ENCODE data around the gene SDC1.

DNA sequence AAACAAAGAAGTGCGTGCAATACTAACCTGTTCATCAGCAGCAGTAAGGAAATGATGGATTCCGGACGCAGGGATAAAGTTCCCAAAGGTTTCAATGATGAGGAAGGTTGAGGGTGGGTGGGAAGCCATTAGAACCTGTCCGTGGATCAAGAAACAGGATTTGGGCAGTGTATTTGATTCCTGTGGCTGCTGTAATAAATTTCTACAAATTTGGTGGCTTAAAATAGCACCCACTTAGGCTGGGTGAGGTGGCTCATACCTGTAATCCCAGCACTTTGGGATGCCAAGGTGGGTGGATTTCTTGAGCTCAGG lies 5.1 kb upstream of the SDC1 start:
- no peak for TF ChIP-seq ZFX (IDR thresholded peaks at IDR 0.05; ENCODE audit: borderline replicate concordance)
- TF ChIP-seq, protein P1, sequence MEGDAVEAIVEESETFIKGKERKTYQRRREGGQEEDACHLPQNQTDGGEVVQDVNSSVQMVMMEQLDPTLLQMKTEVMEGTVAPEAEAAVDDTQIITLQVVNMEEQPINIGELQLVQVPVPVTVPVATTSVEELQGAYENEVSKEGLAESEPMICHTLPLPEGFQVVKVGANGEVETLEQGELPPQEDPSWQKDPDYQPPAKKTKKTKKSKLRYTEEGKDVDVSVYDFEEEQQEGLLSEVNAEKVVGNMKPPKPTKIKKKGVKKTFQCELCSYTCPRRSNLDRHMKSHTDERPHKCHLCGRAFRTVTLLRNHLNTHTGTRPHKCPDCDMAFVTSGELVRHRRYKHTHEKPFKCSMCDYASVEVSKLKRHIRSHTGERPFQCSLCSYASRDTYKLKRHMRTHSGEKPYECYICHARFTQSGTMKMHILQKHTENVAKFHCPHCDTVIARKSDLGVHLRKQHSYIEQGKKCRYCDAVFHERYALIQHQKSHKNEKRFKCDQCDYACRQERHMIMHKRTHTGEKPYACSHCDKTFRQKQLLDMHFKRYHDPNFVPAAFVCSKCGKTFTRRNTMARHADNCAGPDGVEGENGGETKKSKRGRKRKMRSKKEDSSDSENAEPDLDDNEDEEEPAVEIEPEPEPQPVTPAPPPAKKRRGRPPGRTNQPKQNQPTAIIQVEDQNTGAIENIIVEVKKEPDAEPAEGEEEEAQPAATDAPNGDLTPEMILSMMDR (IDR thresholded peaks at IDR 0.05) = no peak

Data from 22Rv1 (cell line).